ENCODE results near the gene PPP1R16B. TPM values are rescaled to one million over a fixed set of nuclear protein-coding genes. Genes with fewer than 3 reads are reported as not detected.
A peak's percentile ranks its signal among the peaks of the same experiment; 100 is the strongest.
"Not testable (repeated sequence)": the region's sequence is repeated elsewhere in the genome, so short reads cannot be mapped to it uniquely, and the experiment has no call there.

Gene PPP1R16B
- total RNA-seq, 1 donor: 72.4 TPM

GRCh38 chr20:38779247-38780097 is 26.0 kb upstream of the PPP1R16B start:
- H3K4me1 ChIP-seq (ENCODE audit: insufficient read depth, low read length): no peaks in the 10 kb centered on the region
- H3K4me3 ChIP-seq (ENCODE audit: low read length): no peak overlapping the region
- H3K9me3 ChIP-seq (ENCODE audit: low read depth, low read length): no peaks in the 10 kb centered on the region
- no peaks in the 10 kb centered on the region for H3K27me3 ChIP-seq (ENCODE audit: insufficient read depth, low read length)

- Histone ChIP-seq H3K27me3 (ENCODE audit: insufficient read depth, low read length) (no peaks in the 10 kb centered on the region), H3K4me1 (ENCODE audit: insufficient read depth, low read length) (no peaks in the 10 kb centered on the region), H3K9me3 (ENCODE audit: low read depth, low read length) (no peaks in the 10 kb centered on the region), H3K4me3 (ENCODE audit: low read length) (no peak overlapping the region)
These were observed 23.2 kb upstream of the PPP1R16B start for GRCh38 chr20:38782275-38782674.

DNA sequence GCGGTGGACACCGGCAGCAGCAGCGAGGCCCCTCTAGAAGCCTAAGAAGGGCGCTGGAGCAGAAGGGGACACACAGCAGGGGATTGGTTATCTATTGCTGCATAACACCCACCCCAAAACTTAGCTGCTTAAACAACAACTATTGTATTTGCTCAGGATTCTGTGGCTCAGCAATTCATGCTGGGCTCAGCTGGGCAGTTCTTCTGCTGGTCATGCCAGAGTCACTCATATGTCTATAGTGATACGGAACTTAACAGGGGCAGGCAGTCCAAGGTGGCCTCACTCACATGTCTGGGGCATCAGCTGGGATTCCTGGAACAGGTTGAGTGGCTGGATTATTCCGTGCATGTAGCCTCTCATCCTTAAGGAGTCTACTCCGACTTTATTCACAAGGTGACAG is 17.6 kb upstream of the PPP1R16B start:
- no peaks in the 10 kb centered on the region for H3K27me3 ChIP-seq (ENCODE audit: insufficient read depth, low read length)

DNA sequence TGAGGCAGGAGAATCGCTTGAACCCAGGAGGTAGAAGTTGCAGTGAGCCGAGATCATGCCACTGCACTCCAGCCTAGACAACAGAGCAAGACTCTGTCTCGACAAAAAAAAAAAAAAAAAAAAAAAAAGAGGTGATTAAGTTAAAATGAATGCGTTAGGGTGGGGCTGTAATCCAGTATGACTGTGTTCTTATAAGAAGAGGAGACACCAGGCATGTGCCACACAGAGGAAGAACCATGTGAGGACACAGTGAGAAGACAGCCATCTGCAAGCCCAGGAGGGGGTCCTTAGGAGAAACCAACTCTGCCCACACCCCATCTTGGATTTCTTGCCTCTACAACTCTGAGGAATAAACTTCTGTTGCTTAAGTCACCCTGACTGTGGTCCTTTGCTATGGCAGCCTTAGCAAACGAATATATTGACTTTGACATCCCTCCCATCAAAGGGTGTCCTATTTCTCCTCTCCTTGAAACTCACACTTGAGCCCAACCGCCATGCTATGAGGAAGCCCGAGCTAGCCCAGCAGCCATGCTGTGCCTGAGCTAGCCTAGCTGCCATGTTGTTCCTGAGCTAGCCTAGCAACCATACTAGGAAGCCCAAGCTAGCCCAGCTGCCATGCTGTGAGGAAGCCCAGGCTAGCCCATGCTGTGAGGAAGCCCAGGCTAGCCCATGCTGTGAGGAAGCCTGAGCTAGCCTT is 15.8 kb upstream of the PPP1R16B start:
- H3K9me3 ChIP-seq (ENCODE audit: low read depth, low read length): no peaks in the 10 kb centered on the region
- no peaks in the 10 kb centered on the region for H3K4me1 ChIP-seq (ENCODE audit: insufficient read depth, low read length)
- H3K27me3 ChIP-seq (ENCODE audit: insufficient read depth, low read length): no peaks in the 10 kb centered on the region
- no peak overlapping the region for H3K4me3 ChIP-seq (ENCODE audit: low read length)

More for the DNA sequence above, 17.6 kb upstream of the PPP1R16B start:
- Histone ChIP-seq H3K9me3 (ENCODE audit: low read depth, low read length) (no peaks in the 10 kb centered on the region), H3K4me1 (ENCODE audit: insufficient read depth, low read length) (no peaks in the 10 kb centered on the region), H3K4me3 (ENCODE audit: low read length) (no peak overlapping the region)

DNA sequence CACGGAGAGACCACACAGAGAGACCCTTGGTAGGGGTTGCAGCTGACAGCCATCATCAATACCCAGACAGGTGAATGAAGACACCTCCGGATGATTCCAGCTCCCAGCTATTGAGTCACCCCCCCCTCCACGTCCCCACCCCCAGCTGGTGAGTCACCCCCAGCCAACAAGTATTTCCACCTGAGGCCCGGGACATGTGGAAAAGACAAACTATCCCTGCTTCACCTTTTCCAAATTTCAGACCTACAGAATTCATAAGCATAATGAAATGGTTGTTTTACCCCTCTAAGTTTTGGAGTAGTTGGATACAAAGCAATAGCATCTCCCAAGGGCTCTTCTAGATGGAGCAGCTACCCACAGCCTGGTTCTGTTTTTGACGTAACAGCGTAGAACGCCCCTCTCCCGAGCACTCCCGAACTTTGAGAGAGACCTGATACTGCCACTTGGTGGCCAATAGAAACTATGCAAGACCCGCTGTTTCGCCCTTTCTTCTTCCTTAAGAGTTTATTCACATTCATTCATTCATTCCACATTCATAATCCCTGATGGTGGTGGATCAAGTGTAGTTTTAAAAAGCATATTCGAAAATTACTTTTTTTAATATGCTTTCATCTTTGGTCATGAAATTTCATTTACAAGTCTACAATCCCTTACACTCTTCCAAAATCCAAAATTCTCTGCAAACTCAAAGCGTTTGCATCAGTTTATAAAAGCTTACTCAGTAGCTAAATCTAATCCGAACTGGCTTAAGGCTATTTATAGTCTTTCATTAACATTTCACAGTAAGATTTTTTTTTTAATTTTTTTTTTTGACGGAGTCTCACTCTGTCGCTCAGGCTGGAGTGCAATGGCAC is 15.1 kb upstream of the PPP1R16B start:
- H3K27me3 ChIP-seq (ENCODE audit: insufficient read depth, low read length): no peaks in the 10 kb centered on the region
- H3K4me1 ChIP-seq (ENCODE audit: insufficient read depth, low read length): no peaks in the 10 kb centered on the region
- no peak overlapping the region for H3K4me3 ChIP-seq (ENCODE audit: low read length)
- no peaks in the 10 kb centered on the region for H3K9me3 ChIP-seq (ENCODE audit: low read depth, low read length)

GRCh38 chr20:38791291-38791690 is 14.2 kb upstream of the PPP1R16B start:
- Histone ChIP-seq H3K4me1 (ENCODE audit: insufficient read depth, low read length) (no peaks in the 10 kb centered on the region), H3K9me3 (ENCODE audit: low read depth, low read length) (no peaks in the 10 kb centered on the region), H3K4me3 (ENCODE audit: low read length) (no peak overlapping the region), H3K27me3 (ENCODE audit: insufficient read depth, low read length) (no peaks in the 10 kb centered on the region)

GRCh38 chr20:38791940-38792339 is 13.6 kb upstream of the PPP1R16B start:
- Histone ChIP-seq H3K4me3 (ENCODE audit: low read length) (no peak overlapping the region), H3K9me3 (ENCODE audit: low read depth, low read length) (no peaks in the 10 kb centered on the region), H3K4me1 (ENCODE audit: insufficient read depth, low read length) (no peaks in the 10 kb centered on the region), H3K27me3 (ENCODE audit: insufficient read depth, low read length) (no peaks in the 10 kb centered on the region)

DNA sequence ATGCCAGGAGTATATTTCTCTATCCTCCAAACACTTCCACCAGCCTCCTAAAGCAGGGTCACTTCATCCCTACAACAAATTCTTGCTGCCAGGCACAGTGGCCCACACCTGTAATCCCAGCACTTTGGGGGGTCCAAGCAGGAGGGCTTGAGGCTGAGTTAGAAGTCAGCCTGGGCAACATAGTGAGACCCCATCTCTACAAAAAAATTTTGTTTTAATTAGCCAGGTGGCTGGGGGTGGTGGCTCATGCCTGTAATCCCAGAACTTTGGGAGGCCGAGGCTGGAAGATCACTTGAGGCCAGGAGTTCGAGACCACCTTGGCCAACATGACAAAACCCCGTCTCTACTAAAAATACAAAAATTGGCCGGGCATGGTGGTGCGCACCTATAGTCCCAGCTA is 11.4 kb upstream of the PPP1R16B start:
- not testable (repeated sequence) for H3K4me1 ChIP-seq (ENCODE audit: insufficient read depth, low read length); H3K9me3 ChIP-seq (ENCODE audit: low read depth, low read length); H3K4me3 ChIP-seq (ENCODE audit: low read length); H3K27me3 ChIP-seq (ENCODE audit: insufficient read depth, low read length)

- H3K4me3 ChIP-seq (ENCODE audit: low read length): no peak overlapping the region
- H3K27me3 ChIP-seq (ENCODE audit: insufficient read depth, low read length): no peaks in the 10 kb centered on the region
- H3K9me3 ChIP-seq (ENCODE audit: low read depth, low read length): no peaks in the 10 kb centered on the region
- peaks cover 15% of the 10 kb centered on the region for H3K4me1 ChIP-seq (ENCODE audit: insufficient read depth, low read length)
These were observed 7.2 kb upstream of the PPP1R16B start for GRCh38 chr20:38798266-38798665.

- Histone ChIP-seq H3K27me3 (ENCODE audit: insufficient read depth, low read length) (no peaks in the 10 kb centered on the region), H3K4me1 (ENCODE audit: insufficient read depth, low read length) (peaks cover 19% of the 10 kb centered on the region), H3K9me3 (ENCODE audit: low read depth, low read length) (no peaks in the 10 kb centered on the region), H3K4me3 (ENCODE audit: low read length) (no peak overlapping the region)
These were observed 6.3 kb upstream of the PPP1R16B start for GRCh38 chr20:38799203-38799602.

- Histone ChIP-seq H3K4me1 (ENCODE audit: insufficient read depth, low read length) (peaks cover 32% of the 10 kb centered on the region), H3K9me3 (ENCODE audit: low read depth, low read length) (no peaks in the 10 kb centered on the region), H3K4me3 (ENCODE audit: low read length) (no peak overlapping the region), H3K27me3 (ENCODE audit: insufficient read depth, low read length) (no peaks in the 10 kb centered on the region)
These were observed 4.6 kb upstream of the PPP1R16B start for GRCh38 chr20:38800882-38801281.

DNA sequence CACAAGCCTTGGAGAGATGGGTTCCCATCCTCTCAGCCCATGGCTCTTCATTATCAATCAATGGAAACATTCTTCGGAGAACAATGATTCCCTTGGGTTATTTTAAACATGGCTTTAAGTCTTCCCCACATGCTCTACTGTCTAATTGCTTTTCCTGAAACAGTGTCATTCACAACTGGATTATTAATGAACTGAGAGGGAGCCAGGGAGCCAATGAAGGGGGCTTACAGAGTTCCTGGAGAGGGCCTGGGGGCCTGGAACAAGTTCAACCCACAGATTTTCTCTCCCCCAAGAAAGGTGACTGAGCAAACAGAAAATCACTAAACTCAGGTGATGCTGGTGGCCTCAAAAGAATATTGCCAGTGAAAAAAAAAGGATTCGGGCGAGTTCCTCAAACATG is 1.3 kb upstream of the PPP1R16B start:
- peaks cover 3% of the 10 kb centered on the region for H3K27me3 ChIP-seq (ENCODE audit: insufficient read depth, low read length)
- peaks cover 51% of the 10 kb centered on the region for H3K4me1 ChIP-seq (ENCODE audit: insufficient read depth, low read length)
- H3K9me3 ChIP-seq (ENCODE audit: low read depth, low read length): no peaks in the 10 kb centered on the region
- H3K4me3 ChIP-seq (ENCODE audit: low read length): no peak overlapping the region

- Histone ChIP-seq H3K4me1 (ENCODE audit: insufficient read depth, low read length) (peaks cover 51% of the 10 kb centered on the region), H3K4me3 (ENCODE audit: low read length) (peak overlapping the region; percentile 75), H3K9me3 (ENCODE audit: low read depth, low read length) (no peaks in the 10 kb centered on the region), H3K27me3 (ENCODE audit: insufficient read depth, low read length) (peaks cover 3% of the 10 kb centered on the region)
These were observed 605 bp upstream of the PPP1R16B start for GRCh38 chr20:38804682-38805501.
